H7 (cell line): ENCODE results near the gene RPL15. TPM values are rescaled to one million over a fixed set of nuclear protein-coding genes. Genes with fewer than 3 reads are reported as not detected.

ENCODE experiments used
- DNase-seq: peaks from one replicate; pipeline ENCODE4 v3.0.0; 2012
- H3K27me3 ChIP-seq: 2 replicates; pipeline ENCODE4 v1.6.0; 2011; ENCODE audit warnings: mild to moderate bottlenecking, low read length; ENCODE audit not compliant: control insufficient read depth, insufficient read depth
- H3K36me3 ChIP-seq: replicated peaks from 2 replicates; pipeline ENCODE4 v1.5.1; 2011; ENCODE audit warnings: low read length; ENCODE audit not compliant: control insufficient read depth, insufficient read depth
- H3K4me3 ChIP-seq: 2 replicates; pipeline ENCODE4 v1.5.1; 2011; ENCODE audit warnings: low read depth, mild to moderate bottlenecking, control low read depth, low read length, moderate library complexity; ENCODE audit not compliant: insufficient read depth
- total RNA-seq: library from RNA; depleted of rRNA; stranded (reverse); fragments of >200 nt; shearing (Covaris generic); gene quantifications from 2 replicates; pipeline ENCODE4 v1.2.3, GENCODE V29; 2014

Gene RPL15
- total RNA-seq, 1 experiment from 2014 or later = 2,781 TPM

- no peak overlapping the region for H3K4me3 ChIP-seq
- H3K36me3 ChIP-seq = no peaks in the 10 kb centered on the region
- no peaks in the 10 kb centered on the region for H3K27me3 ChIP-seq
- no peak for DNase-seq
Observed at GRCh38 chr3:23931597-23931996, 14.7 kb downstream of the RPL15 start.

GRCh38 chr3:23932571-23932970 lies 15.6 kb downstream of the RPL15 start:
- no peaks in the 10 kb centered on the region for H3K36me3 ChIP-seq
- H3K4me3 ChIP-seq = no peak overlapping the region
- DNase-seq = no peak
- no peaks in the 10 kb centered on the region for H3K27me3 ChIP-seq

- H3K36me3 ChIP-seq = no peaks in the 10 kb centered on the region
- no peak overlapping the region for H3K4me3 ChIP-seq
- no peak for DNase-seq
- no peaks in the 10 kb centered on the region for H3K27me3 ChIP-seq
Observed at GRCh38 chr3:23934253-23934652, 17.3 kb downstream of the RPL15 start.

GRCh38 chr3:23937296-23937695 lies 20.4 kb downstream of the RPL15 start:
- Histone ChIP-seq H3K27me3 (no peaks in the 10 kb centered on the region), H3K4me3 (no peak overlapping the region), H3K36me3 (no peaks in the 10 kb centered on the region)
- DNase-seq = no peak

GRCh38 chr3:23938688-23939087 lies 21.8 kb downstream of the RPL15 start:
- DNase-seq = no peak
- no peaks in the 10 kb centered on the region for H3K36me3 ChIP-seq

GRCh38 chr3:23940775-23941174 lies 23.8 kb downstream of the RPL15 start:
- H3K27me3 ChIP-seq = no peaks in the 10 kb centered on the region
- no peak overlapping the region for H3K4me3 ChIP-seq
- no peaks in the 10 kb centered on the region for H3K36me3 ChIP-seq
- no peak for DNase-seq

More at GRCh38 chr3:23938688-23939087, 21.8 kb downstream of the RPL15 start:
- Histone ChIP-seq H3K4me3 (no peak overlapping the region), H3K27me3 (no peaks in the 10 kb centered on the region)

GRCh38 chr3:23941440-23941839 lies 24.5 kb downstream of the RPL15 start:
- no peak for DNase-seq
- Histone ChIP-seq H3K27me3 (no peaks in the 10 kb centered on the region), H3K4me3 (no peak overlapping the region), H3K36me3 (no peaks in the 10 kb centered on the region)

- no peaks in the 10 kb centered on the region for H3K36me3 ChIP-seq
- no peaks in the 10 kb centered on the region for H3K27me3 ChIP-seq
- no peak for DNase-seq
- H3K4me3 ChIP-seq = no peak overlapping the region
Observed at GRCh38 chr3:23942546-23942945, 25.6 kb downstream of the RPL15 start.

GRCh38 chr3:23944007-23944783 lies 27.3 kb downstream of the RPL15 start:
- Histone ChIP-seq H3K4me3 (peak overlapping the region; percentile 63), H3K36me3 (no peaks in the 10 kb centered on the region), H3K27me3 (no peaks in the 10 kb centered on the region)
- no peak for DNase-seq

- no peaks in the 10 kb centered on the region for H3K27me3 ChIP-seq
- no peaks in the 10 kb centered on the region for H3K36me3 ChIP-seq
- H3K4me3 ChIP-seq = peak within 1 kb of the TSS; percentile 86
- peak; percentile 96 for DNase-seq
Observed at GRCh38 chr3:23944861-23945662, 28.1 kb downstream of the RPL15 start, which contains the start of gene NR1D2. Gene NR1D2, plus strand, starts transcription at chr3:23945286. Its CDS starts 293 bp downstream, at chr3:23945579.

GRCh38 chr3:23945663-23945912 lies 28.7 kb downstream of the RPL15 start:
- no peak for DNase-seq
- Histone ChIP-seq H3K27me3 (no peaks in the 10 kb centered on the region), H3K4me3 (peak overlapping the region; percentile 48), H3K36me3 (no peaks in the 10 kb centered on the region)

GRCh38 chr3:23945913-23946687 lies 29.2 kb downstream of the RPL15 start:
- H3K27me3 ChIP-seq = no peaks in the 10 kb centered on the region
- no peaks in the 10 kb centered on the region for H3K36me3 ChIP-seq
- peak overlapping the region; percentile 86 for H3K4me3 ChIP-seq
- peak; percentile 99 for DNase-seq

GRCh38 chr3:23948761-23949160 lies 31.8 kb downstream of the RPL15 start:
- Histone ChIP-seq H3K36me3 (no peaks in the 10 kb centered on the region), H3K4me3 (no peak overlapping the region), H3K27me3 (no peaks in the 10 kb centered on the region)
- DNase-seq = no peak

- Histone ChIP-seq H3K4me3 (no peak overlapping the region), H3K36me3 (no peaks in the 10 kb centered on the region), H3K27me3 (no peaks in the 10 kb centered on the region)
- no peak for DNase-seq
Observed at GRCh38 chr3:23949784-23950183, 32.9 kb downstream of the RPL15 start.

- no peak overlapping the region for H3K4me3 ChIP-seq
- no peaks in the 10 kb centered on the region for H3K36me3 ChIP-seq
- no peaks in the 10 kb centered on the region for H3K27me3 ChIP-seq
- no peak for DNase-seq
Observed at GRCh38 chr3:23950293-23950692, 33.4 kb downstream of the RPL15 start.
